Measurements from ENCODE around the gene DTD2.
"Not testable (repeated sequence)": the region's sequence is repeated elsewhere in the genome, so short reads cannot be mapped to it uniquely, and the experiment has no call there.

DTD2 gene

DNA sequence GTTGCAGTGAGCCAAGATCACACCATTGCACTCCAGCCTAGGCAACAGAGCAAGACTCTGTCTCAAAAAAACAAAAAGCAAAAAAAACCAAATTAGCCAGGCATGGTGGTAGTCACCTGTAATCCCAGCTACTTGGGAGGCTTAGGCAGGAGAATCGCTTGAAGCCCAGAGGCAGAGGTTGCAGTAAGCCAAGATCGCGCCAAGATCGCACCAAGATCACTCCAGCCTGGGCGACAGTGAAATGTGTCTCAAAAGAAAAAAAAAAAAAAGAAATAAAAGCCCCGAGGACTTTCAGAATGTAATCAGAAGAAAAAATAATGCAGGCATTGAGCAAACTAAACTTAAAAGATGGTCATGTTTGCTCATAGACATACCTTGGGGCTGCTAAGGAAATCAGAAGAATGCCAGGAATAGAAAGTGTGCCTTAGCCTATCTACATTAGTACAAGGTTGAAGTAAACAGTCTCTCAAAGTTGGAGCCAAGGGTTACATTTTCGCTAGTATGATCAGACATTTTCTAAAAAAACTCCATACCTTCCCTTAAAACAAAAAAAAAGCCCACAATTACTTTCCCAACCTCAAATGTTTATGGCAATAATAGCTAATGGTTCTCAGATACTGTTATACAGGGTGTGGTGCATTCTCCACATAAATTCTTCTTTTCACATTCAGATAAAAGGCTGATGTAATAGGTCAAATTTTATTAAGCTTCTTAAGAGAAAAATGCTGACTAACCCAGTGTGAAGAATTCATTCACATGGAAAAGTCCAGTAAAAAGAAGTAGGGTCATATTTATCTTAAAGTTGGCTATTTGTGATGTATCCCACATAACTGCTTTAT is 15.8 kb downstream of the DTD2 start:
- POLR2A ChIA-PET = no interaction called here
- no peak for DNase-seq (ENCODE audit: extremely low spot score)
- no peak for TF ChIP-seq FOXK2 (IDR thresholded peaks at IDR 0.05)
- no peak for TF ChIP-seq ZNF384 (IDR thresholded peaks at IDR 0.05)
- no peak for TF ChIP-seq ARNT (IDR thresholded peaks at IDR 0.05)
- no peak for TF ChIP-seq ELF4 (IDR thresholded peaks at IDR 0.05)
- TF ChIP-seq LEF1 (IDR thresholded peaks at IDR 0.05; ENCODE audit: borderline replicate concordance) = no peak
- no peak for TF ChIP-seq L3MBTL2 (conservative IDR thresholded peaks at IDR 0.05)
- TF ChIP-seq SUZ12 (IDR thresholded peaks at IDR 0.05) = no peak
- no peak for TF ChIP-seq HDGF (IDR thresholded peaks at IDR 0.05; ENCODE audit: borderline replicate concordance)
- TF ChIP-seq SP1 (IDR thresholded peaks at IDR 0.05) = no peak
- TF ChIP-seq FOXM1 (IDR thresholded peaks at IDR 0.05; ENCODE audit: borderline replicate concordance) = no peak
- TF ChIP-seq CTBP1 (IDR thresholded peaks at IDR 0.05; ENCODE audit: borderline replicate concordance) = no peak
- no peak for TF ChIP-seq PKNOX1 (IDR thresholded peaks at IDR 0.05)
- TF ChIP-seq NFRKB (IDR thresholded peaks at IDR 0.05) = no peak
- no peak for TF ChIP-seq BHLHE40 (IDR thresholded peaks at IDR 0.05; ENCODE audit: borderline replicate concordance)
- no peak for TF ChIP-seq FOXA1 (IDR thresholded peaks at IDR 0.05)
- CTCF ChIA-PET = interaction anchor here (0.7 to 0.8 kb wide), 2 partner anchors 11 to 879 kb away, joined by 4 read pairs; no protein-coding TSS in a partner anchor

DNA sequence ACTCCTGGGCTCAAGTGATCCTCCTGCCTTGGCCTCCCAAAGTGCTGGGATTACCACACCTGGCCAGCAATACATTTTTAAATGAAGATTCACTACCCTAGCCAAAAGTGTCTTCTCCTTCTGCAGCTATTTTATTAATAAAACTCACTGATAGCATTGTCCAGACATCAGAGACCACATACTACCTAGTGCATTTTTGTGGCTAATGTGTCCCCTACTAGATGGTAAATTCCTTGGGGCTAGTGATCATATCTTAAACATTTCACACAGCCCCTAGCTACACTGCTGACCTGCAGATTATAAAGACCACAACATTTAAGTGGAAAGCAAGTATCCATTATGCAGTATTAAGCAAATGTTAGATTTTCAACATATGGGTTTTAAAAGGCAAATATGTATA is 17.0 kb downstream of the DTD2 start:
- POLR2A ChIA-PET = interaction anchor here (0.8 kb wide), 1 partner anchor 20 kb away, joined by 3 read pairs; the partner anchor contains the start of gene HEATR5A
- TF ChIP-seq HDGF (IDR thresholded peaks at IDR 0.05; ENCODE audit: borderline replicate concordance) (no peak), FOXM1 (IDR thresholded peaks at IDR 0.05; ENCODE audit: borderline replicate concordance) (no peak), LEF1 (IDR thresholded peaks at IDR 0.05; ENCODE audit: borderline replicate concordance) (no peak), TARDBP (IDR thresholded peaks at IDR 0.05) (no peak), ZNF384 (IDR thresholded peaks at IDR 0.05) (no peak), L3MBTL2 (conservative IDR thresholded peaks at IDR 0.05) (no peak), BHLHE40 (IDR thresholded peaks at IDR 0.05; ENCODE audit: borderline replicate concordance) (no peak), NFRKB (IDR thresholded peaks at IDR 0.05) (no peak), CTBP1 (IDR thresholded peaks at IDR 0.05; ENCODE audit: borderline replicate concordance) (no peak)
- CTCF ChIA-PET = no interaction called here
- no peak for DNase-seq (ENCODE audit: extremely low spot score)

- ChIA-PET POLR2A (interaction anchor here (0.8 kb wide), 1 partner anchor 19 kb away, joined by 3 read pairs; the partner anchor contains the start of gene HEATR5A), CTCF (interaction anchor here (0.6 kb wide), 1 partner anchor 151 kb away, joined by 3 read pairs; no protein-coding TSS in a partner anchor)
- TF ChIP-seq ARNT (IDR thresholded peaks at IDR 0.05) = no peak
- TF ChIP-seq ELF4 (IDR thresholded peaks at IDR 0.05) = no peak
- TF ChIP-seq ZNF384 (IDR thresholded peaks at IDR 0.05) = no peak
- TF ChIP-seq PKNOX1 (IDR thresholded peaks at IDR 0.05) = no peak
- no peak for DNase-seq (ENCODE audit: extremely low spot score)
Observed at GRCh38 chr14:31439561-31439960, 17.7 kb downstream of the DTD2 start.

DNA sequence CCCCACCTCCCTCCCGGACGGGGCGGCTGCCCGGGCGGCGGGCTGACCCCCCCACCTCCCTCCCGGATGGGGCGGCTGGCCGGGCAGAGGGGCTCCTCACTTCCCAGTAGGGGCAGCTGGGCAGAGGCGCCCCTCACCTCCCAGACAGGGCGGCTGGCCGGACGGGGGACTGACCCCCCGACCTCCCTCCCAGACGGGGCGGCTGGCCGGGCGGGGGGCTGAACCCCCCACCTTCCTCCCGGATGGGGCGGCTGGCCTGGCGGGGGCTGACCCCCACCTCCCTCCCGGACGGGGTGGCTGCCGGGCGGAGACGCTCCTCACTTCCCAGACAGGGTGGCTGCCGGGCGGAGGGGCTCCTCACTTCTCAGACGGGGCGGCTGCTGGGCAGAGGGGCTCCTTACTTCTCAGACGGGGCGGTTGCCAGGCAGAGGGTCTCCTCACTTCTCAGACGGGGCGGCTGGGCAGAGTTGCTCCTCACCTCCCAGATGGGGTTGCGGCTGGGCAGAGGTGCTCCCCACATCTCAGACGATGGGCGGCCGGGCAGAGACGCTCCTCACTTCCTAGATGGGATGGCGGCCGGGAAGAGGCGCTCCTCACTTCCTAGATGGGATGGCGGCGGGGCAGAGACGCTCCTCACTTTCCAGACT is 20.1 kb downstream of the DTD2 start:
- CTCF ChIA-PET; POLR2A ChIA-PET; DNase-seq (ENCODE audit: extremely low spot score): not testable (repeated sequence)

DNA sequence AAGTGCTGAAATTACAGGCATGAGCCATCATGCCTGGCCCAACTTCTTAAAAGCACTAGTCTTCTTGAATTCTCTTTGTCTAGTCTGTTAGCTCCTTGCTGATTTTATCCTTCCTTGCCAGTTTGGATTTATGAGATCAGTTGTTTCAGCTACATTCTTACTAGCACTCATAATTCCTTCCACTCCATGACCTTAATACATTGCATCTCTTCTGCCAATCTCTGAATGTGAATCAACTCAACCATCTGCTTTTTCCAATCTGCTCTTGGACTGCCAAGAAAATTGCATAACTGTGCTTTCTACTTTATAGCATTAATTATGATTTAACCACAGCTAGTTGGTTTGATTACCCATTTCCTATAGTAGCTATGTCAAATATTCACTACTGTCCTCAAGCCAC is 22.0 kb downstream of the DTD2 start:
- POLR2A ChIA-PET = interaction anchor here (1.2 kb wide), 1 partner anchor 15 kb away, joined by 4 read pairs; the partner anchor contains the start of gene HEATR5A
- DNase-seq (ENCODE audit: extremely low spot score) = no peak
- TF ChIP-seq CTBP1 (IDR thresholded peaks at IDR 0.05; ENCODE audit: borderline replicate concordance) (no peak), HDGF (IDR thresholded peaks at IDR 0.05; ENCODE audit: borderline replicate concordance) (no peak), ZNF384 (IDR thresholded peaks at IDR 0.05) (no peak), FOXA1 (IDR thresholded peaks at IDR 0.05) (no peak), SUZ12 (IDR thresholded peaks at IDR 0.05) (no peak), BHLHE40 (IDR thresholded peaks at IDR 0.05; ENCODE audit: borderline replicate concordance) (no peak), ARNT (IDR thresholded peaks at IDR 0.05) (no peak), L3MBTL2 (conservative IDR thresholded peaks at IDR 0.05) (no peak), FOXK2 (IDR thresholded peaks at IDR 0.05) (no peak), PKNOX1 (IDR thresholded peaks at IDR 0.05) (no peak), LEF1 (IDR thresholded peaks at IDR 0.05; ENCODE audit: borderline replicate concordance) (no peak), FOXM1 (IDR thresholded peaks at IDR 0.05; ENCODE audit: borderline replicate concordance) (no peak)
- CTCF ChIA-PET = no interaction called here

DNA sequence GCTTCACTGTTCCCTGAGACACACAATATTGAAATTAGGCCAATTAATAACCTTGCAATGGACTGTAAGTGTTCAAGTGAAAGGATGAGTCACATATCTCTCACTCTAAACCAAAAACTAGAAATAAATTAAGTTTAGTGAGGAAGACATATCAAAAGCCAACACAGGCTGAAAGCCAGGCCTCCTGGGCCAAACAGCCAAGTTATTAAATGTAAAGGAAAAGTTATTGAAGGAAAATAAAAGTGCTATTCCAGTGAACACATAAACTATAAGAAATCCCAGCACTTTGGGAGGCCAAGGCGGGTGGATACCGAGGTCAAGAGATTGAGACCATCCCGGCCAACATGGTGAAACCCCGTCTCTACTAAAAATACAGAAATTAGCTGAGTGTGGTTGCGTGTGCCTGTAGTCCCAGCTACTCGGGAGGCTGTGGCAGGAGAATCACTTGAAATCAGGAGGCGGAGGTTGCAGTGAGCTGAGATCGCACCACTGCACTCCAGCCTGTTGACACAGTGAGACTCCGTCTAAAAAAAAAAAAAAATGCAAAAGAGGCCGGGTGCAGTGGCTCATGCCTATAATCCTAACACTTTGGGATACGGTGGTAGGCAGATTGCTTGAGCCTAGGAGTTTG is 26.6 kb downstream of the DTD2 start:
- no peak for DNase-seq (ENCODE audit: extremely low spot score)
- ChIA-PET POLR2A (no interaction called here), CTCF (no interaction called here)
- TF ChIP-seq L3MBTL2 (conservative IDR thresholded peaks at IDR 0.05) (no peak), ELF4 (IDR thresholded peaks at IDR 0.05) (no peak), LEF1 (IDR thresholded peaks at IDR 0.05; ENCODE audit: borderline replicate concordance) (no peak), SP1 (IDR thresholded peaks at IDR 0.05) (no peak), TARDBP (IDR thresholded peaks at IDR 0.05) (no peak), CTBP1 (IDR thresholded peaks at IDR 0.05; ENCODE audit: borderline replicate concordance) (no peak), BHLHE40 (IDR thresholded peaks at IDR 0.05; ENCODE audit: borderline replicate concordance) (no peak), FOXM1 (IDR thresholded peaks at IDR 0.05; ENCODE audit: borderline replicate concordance) (no peak), NFRKB (IDR thresholded peaks at IDR 0.05) (no peak), PKNOX1 (IDR thresholded peaks at IDR 0.05) (no peak), ARNT (IDR thresholded peaks at IDR 0.05) (no peak), FOXA1 (IDR thresholded peaks at IDR 0.05) (no peak), FOXK2 (IDR thresholded peaks at IDR 0.05) (no peak), HDGF (IDR thresholded peaks at IDR 0.05; ENCODE audit: borderline replicate concordance) (no peak), ZNF384 (IDR thresholded peaks at IDR 0.05) (no peak), SUZ12 (IDR thresholded peaks at IDR 0.05) (no peak)

Data from HEK293T (cell line).